Head of caudate nucleus (tissue), 42 donors: ENCODE measurements around the gene EHBP1L1.
A peak's percentile ranks its signal among the peaks of the same experiment; 100 is the strongest.

ENCODE experiments used
- DNase-seq, 42 donors: peaks; one replicate each; pipeline versions ENCODE4 v3.0.0 to v3.0.0-alpha.2; 2020 to 2021; ENCODE audit warnings: mixed read lengths in 7 of 42
- intact Hi-C: fragments of 100-400 bp; cut with DNase I; formaldehyde crosslinking; loops from one replicate; pipeline ENCODE4 v1.15.0; 2022

The EHBP1L1 gene

GRCh38 chr11:65542738-65543390 lies 33.0 kb upstream of the EHBP1L1 start:
- DNase-seq = no peak
- intact Hi-C loops = no loop called here

DNA sequence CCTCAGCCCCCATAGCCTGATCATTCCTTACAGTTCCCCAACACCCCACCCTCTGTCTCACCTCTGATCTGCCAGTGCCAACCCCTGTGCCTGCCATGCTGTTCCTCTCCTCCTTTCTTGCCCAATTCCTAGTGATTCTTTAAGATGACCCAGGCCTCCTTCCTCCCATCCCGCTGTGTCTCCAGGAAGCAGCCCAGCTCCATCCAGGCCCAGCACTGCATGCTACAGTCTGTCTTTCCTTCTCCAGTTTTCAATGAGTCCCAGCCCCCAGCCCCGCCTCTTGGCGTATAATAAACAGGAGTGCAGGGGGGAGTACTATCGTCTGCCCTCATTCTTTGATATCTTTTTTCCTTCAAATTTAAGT lies 30.0 kb upstream of the EHBP1L1 start:
- intact Hi-C loops = no loop called here
- no peak for DNase-seq

DNA sequence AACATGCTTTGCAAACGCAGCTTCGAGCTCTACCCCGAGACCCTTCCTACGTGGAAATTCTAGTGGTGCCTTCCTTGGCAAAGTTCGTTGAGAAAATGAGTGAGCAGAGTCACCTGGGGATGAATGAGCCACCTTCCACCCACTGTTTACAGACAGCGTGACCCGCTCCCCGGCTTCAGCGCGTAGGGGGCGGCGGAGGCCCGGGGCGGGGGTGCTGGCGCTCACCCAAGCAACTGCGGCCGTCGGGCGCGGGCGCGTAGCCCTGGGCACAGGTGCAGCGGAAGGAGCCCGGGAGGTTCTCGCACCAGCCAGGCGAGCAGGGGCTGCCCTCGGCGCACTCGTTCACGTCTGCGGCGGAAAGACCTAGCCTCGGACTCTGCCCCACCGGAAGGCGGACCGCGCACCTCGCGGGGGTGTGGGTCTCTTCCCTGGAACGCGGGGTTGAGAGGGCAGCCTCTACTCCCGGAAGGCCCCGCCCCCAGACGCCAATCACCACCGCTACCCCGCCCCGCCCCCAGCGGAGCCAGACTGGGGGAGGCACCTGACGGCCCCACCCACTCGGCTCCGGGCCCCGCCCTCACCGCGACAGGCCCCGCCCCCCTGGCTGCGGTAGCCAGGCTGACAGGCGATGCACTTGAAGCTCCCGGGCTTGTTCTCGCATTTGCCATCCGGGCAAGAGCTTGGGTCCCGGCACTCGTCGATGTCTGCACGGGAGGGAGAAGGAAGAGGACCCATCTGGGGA lies 29.5 kb upstream of the EHBP1L1 start:
- intact Hi-C loops = no loop called here
- DNase-seq = peak in 41 of 42 donors; percentile 45 to 84 (median 71)

DNA sequence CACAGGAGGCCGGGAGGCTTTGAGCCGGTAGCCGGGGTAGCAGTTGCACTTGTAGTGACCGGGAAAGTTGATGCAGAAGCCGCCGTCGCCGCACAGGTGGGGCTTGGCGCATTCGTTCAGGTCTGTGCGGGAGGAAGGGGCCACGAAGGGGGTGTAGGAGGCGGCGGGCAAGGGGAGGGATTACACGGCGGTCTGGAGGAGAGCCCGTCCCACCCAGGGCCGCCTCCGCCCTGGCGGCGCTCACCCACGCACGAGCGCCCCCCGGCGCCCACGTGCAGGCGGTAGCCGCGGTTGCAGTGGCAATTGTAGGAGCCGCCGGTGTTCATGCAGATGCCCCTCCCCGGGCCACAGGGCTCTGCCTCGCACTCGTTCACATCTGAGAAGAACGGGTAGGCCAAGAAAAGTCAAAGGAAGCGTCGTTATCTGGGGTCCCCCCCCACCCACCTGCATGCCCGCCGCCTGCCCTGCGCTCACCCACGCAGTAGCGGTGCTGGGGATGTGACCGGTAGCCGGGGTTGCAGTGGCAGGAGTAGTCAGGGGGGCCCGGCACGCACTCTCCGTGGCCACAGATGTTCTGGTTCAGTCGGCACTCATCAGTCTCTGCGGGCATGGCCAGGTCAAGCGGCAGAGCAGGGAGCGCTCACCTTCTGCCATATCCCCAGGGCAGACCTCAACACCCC lies 28.3 kb upstream of the EHBP1L1 start:
- DNase-seq = no peak
- intact Hi-C loops = no loop called here

DNA sequence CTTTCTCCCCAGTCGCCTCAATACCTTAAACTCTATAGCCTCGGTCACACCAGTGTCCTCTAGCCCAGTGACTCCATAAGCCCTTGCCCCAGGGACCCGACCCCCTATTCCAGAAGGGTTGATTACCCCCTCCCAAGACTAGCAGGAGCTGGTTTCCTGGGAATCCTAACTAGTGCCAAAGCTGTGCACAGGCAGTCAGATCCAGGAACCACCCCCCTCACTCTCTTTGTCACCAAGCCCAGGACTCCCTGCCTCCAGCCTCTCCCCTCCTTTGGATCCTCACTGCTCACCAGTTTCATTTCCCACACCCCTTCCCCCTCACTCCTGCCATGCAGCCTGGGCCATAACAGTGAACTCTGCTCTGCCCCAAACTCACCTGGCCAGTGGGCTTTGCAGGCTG lies 27.5 kb upstream of the EHBP1L1 start:
- peak in 1 of 42 donors; percentile 23 for DNase-seq
- intact Hi-C loops = no loop called here

DNA sequence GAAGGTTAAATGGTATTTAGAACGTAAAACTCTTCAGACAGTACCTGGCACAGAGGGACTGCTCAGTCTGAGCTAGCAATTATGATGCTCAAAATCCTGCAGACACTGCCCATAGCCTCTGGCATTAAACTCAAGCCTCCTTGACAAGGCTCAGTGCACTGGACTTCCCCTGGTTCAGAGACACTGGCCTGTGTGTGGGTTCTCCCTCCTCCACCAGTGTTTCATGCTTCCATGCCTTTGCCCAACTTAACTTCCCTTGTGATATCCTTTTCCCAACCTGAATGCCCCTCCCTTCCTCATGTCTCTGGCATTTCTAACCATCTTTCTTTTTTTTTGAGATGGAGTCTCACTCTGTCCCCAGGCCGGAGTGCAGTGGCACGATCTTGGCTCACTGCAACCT lies 26.8 kb upstream of the EHBP1L1 start:
- intact Hi-C loops = no loop called here
- no peak for DNase-seq

DNA sequence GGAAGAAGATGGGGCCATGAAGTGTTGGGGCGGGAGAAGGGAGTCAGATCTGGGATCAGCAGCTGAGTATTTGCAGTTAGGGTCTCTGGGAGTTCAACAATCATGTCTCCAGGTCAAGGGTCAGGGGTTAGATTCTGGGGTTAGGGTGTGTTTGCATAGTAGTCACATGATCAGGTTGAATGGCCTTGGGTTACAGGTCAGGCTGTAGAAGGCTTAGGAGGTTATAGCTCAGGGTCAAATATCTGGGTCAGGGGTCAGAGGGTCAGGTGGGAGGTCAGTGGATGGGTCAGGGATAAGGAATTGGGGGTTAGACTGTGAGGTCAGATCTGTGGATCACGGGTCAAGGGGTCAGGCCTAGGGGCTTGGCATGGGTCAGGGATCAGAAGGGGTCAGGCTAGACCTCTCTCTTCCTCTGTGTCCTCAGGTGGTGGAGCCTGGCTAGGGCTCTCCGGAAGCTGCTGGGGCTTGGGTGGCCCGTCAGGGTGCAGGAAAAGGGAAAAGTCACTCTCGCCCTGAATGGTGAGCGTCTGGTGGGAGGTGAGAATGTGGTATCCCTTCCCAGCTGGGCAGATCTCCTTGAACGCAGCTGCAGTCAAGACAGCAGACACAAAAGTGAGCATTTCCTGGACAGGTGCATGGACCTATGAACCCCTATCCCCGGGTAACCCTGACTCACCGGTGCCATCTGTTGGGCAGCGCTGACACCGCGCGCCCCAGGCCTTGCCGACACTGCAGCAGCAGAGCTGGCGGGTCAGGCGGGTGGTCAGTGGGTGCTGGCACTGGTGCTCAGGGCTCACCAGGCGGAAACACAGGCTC lies 24.1 kb upstream of the EHBP1L1 start:
- intact Hi-C loops = no loop called here
- peak in 26 of 42 donors; percentile 27 to 76 (median 62) for DNase-seq

DNA sequence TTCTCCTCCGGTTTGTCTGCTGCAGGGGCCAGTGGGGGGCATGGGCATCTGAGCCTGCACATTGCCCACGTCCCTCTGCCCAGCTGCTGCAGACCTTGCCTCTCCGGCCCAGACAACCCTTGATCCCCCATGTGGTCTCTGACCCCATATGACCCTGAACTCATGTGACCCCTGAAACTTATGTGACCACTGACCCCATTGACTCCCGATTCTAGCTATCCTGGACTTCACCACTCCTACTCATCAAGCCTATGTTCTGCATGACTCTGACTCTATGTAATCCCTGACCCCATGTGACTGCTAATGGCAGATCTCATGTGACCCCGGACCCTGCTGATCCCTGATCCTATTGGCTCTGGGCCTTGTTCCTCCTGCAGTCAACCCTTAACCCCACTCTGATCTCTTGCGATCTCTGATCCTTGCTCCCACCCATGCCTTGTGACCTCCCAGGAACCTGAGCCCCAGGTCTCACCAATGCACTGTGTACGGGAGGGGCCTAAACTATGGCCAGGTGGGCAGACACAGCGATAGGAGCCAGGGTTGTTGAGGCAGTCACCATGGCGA lies 23.4 kb upstream of the EHBP1L1 start:
- no peak for DNase-seq
- intact Hi-C loops = no loop called here

DNA sequence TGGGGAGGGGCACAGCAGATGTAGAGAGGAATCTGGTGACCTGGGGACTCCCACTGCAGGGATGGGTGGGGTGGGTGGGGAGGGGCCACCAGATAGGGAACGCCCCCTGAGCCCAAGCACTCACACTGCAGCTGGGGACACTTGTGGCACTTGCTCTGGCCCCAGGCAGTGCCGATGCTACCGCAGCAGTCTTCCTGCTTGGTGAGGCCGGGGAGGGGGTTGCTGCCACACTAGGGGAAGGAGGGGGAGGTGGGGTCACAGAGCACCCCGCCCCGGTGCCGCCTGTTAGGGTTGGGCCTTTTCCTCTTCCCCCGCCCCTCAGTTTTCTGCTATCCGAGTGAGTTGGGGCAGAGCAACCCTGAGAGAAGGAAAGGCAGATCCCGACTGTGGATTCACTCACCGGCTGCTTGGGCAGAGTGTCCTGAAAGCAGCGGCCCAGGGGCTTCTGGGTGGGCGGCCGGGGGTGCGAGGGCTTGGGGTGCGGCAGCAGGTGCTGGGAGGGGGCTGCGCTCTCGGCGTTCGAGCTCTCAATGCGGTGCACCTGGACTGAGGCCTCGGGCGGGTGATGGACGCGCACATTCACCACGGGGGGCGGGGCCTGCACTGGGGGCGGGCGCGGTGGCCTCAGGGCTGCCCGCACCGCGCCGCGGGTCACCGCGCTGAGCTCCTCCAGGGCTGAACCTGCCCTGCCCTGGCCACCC lies 22.4 kb upstream of the EHBP1L1 start:
- intact Hi-C loops = no loop called here

GRCh38 chr11:65554057-65554818 lies 21.6 kb upstream of the EHBP1L1 start:
- DNase-seq = no peak

More for the DNA sequence above, 22.4 kb upstream of the EHBP1L1 start:
- no peak for DNase-seq

GRCh38 chr11:65554842-65555430 lies 20.9 kb upstream of the EHBP1L1 start:
- intact Hi-C loops = no loop called here
- no peak for DNase-seq

More at GRCh38 chr11:65554057-65554818, 21.6 kb upstream of the EHBP1L1 start:
- intact Hi-C loops = no loop called here

GRCh38 chr11:65555693-65556231 lies 20.1 kb upstream of the EHBP1L1 start:
- intact Hi-C loops = no loop called here
- no peak for DNase-seq

- intact Hi-C loops = no loop called here
Observed at GRCh38 chr11:65556470-65557279, 19.2 kb upstream of the EHBP1L1 start.

DNA sequence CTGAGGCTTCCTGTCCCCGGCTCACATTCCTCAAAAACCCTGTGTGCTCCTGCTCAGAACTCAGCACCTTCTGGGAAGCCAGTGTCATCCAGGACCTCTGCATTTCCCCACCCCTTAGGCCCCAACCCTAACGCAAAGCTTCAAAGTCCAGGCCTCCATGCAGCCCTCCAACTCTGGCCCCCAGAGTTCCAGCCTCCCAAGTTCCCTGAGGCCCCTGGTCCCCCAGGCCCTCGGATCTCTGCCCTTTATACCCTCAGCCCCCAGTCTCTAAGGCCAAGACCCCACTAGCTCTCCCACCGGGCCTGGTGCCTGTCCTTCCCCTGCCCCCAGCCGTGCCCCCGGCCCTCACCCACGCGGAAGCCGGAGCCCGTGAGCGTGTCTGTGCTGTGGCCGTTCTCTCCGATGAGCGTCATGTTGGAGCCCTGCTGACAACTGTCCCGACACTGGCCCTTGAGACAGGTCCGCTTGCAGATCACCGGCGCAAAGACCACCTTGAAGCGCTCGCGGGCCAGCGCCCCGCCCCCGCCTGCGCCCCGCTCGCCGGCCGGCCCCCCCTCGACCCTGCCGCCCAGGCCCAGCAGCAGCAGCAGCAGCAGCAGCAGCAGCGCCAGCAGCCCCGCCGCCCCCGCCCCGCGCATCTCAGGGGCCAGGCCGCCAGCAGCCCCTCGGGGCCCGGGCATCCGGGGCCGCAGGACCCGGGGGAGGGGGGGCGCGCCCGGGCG lies 18.4 kb upstream of the EHBP1L1 start:
- peak in 19 of 42 donors; percentile 27 to 65 (median 53) for DNase-seq
- intact Hi-C loops = no loop called here

More at GRCh38 chr11:65556470-65557279, 19.2 kb upstream of the EHBP1L1 start:
- no peak for DNase-seq
